Measurements from ENCODE around the gene SIRT7. TPM values are rescaled to one million over a fixed set of nuclear protein-coding genes. Genes with fewer than 3 reads are reported as not detected.

SIRT7 gene
- total and polyA plus RNA-seq, 2 donors (not counting 3 experiments of a cell fraction or from before 2014, with no cell fraction given) = 11.6 to 28.8 TPM

DNA sequence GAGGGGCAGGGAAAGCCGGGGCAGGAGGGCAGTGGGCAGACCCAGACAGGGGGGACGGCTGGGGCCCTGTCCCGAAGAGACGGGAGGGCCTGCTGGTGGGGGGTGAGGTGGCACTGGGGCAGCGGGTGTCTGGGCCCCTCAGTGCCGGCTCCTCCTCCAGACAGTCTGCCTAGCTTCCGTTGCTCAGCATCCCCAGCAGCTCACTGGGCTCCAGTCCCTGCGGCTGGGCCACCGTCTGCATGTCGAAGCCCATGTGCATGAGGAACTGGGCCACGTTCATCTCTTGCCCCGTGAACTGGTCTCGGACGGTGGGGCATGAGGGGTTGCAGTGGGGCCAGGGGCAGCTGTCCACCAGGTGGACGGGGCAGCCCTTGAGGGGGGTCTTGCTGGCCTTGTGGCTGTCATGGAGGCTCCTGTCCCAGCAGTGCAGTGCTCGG lies 34.8 kb upstream of the SIRT7 start:
- no peaks in the 10 kb centered on the region for H3K9me3 ChIP-seq (replicated peaks; ENCODE audit: control insufficient read depth, insufficient read depth, low read length)
- DNase-seq (ENCODE audit: low read depth, low spot score) (no peak), FAIRE-seq (no peak)
- H3K79me2 ChIP-seq (ENCODE audit: control insufficient read depth, insufficient read depth, low read length) = no peaks in the 10 kb centered on the region
- no peaks in the 10 kb centered on the region for H3K36me3 ChIP-seq (ENCODE audit: control insufficient read depth in 2 of 2, extremely low read depth in 1 of 2, insufficient read depth in 2 of 2, low read length in 2 of 2)
- no peak overlapping the region for H2AFZ ChIP-seq (ENCODE audit: low read depth, low read length)
- no peaks in the 10 kb centered on the region for H3K9me1 ChIP-seq (replicated peaks; ENCODE audit: control insufficient read depth, extremely low read depth, insufficient read depth, low read length)
- intact Hi-C loops (cut with micrococcal nuclease) = no loop called here
- dilution Hi-C loops (cut with MboI; ENCODE audit: extremely low pct_ligation_motif_present, low sequenced_read_pairs) = no loop called here
- TF ChIP-seq, protein P1, sequence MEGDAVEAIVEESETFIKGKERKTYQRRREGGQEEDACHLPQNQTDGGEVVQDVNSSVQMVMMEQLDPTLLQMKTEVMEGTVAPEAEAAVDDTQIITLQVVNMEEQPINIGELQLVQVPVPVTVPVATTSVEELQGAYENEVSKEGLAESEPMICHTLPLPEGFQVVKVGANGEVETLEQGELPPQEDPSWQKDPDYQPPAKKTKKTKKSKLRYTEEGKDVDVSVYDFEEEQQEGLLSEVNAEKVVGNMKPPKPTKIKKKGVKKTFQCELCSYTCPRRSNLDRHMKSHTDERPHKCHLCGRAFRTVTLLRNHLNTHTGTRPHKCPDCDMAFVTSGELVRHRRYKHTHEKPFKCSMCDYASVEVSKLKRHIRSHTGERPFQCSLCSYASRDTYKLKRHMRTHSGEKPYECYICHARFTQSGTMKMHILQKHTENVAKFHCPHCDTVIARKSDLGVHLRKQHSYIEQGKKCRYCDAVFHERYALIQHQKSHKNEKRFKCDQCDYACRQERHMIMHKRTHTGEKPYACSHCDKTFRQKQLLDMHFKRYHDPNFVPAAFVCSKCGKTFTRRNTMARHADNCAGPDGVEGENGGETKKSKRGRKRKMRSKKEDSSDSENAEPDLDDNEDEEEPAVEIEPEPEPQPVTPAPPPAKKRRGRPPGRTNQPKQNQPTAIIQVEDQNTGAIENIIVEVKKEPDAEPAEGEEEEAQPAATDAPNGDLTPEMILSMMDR (IDR thresholded peaks at IDR 0.05; ENCODE audit: extremely low read depth in 1 of 2, insufficient read depth in 1 of 2, low read depth in 1 of 2, low read length in 2 of 2) = no peak
- TF ChIP-seq GATA2 (IDR thresholded peaks at IDR 0.05; ENCODE audit: insufficient read depth, insufficient read length, low read depth, low read length) = no peak
- TF ChIP-seq, protein P2, sequence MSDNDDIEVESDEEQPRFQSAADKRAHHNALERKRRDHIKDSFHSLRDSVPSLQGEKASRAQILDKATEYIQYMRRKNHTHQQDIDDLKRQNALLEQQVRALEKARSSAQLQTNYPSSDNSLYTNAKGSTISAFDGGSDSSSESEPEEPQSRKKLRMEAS (IDR thresholded peaks at IDR 0.05; ENCODE audit: insufficient read depth, insufficient read length) = no peak
- TF ChIP-seq JUN (IDR thresholded peaks at IDR 0.05; ENCODE audit: borderline replicate concordance, insufficient read depth, insufficient read length, low read depth) = no peak
- TF ChIP-seq FOS (IDR thresholded peaks at IDR 0.05; ENCODE audit: borderline replicate concordance, insufficient read depth, low read length) = no peak
- TF ChIP-seq POLR2AphosphoS5 (IDR thresholded peaks at IDR 0.05; ENCODE audit: insufficient read depth, low read depth, low read length) = no peak
- no peak for TF ChIP-seq POLR2A (IDR thresholded peaks at IDR 0.05; ENCODE audit: low read depth, low read length)
- TF ChIP-seq EZH2 (IDR thresholded peaks at IDR 0.05; ENCODE audit: borderline replicate concordance, low read depth, low read length, severe bottlenecking) = no peak
- no peak for TF ChIP-seq MYC (IDR thresholded peaks at IDR 0.05; ENCODE audit: low read depth, low read length)
- CTCF ChIA-PET = interaction anchor here (0.8 to 1.4 kb wide), 2 partner anchors 25 to 67 kb away, joined by 3 to 4 read pairs; partner anchors contain the start of gene MAFG
- H3K9ac ChIP-seq (replicated peaks; ENCODE audit: extremely low read depth, insufficient read depth, low read length) = no peak overlapping the region
- H3K4me3 ChIP-seq (replicated peaks in 1 of 3; ENCODE audit: insufficient read depth in 1 of 3, low read depth in 1 of 3, low read length in 3 of 3) = no peak overlapping the region
- no peaks in the 10 kb centered on the region for H4K20me1 ChIP-seq (replicated peaks; ENCODE audit: control insufficient read depth, extremely low read depth, insufficient read depth, low read length)
- H3K27me3 ChIP-seq (ENCODE audit: control insufficient read depth in 2 of 2, insufficient read depth in 2 of 2, low read length in 2 of 2) = no peaks in the 10 kb centered on the region
- no peak overlapping the region for H3K4me2 ChIP-seq (ENCODE audit: insufficient read depth, low read length)
- no peaks in the 10 kb centered on the region for H3K4me1 ChIP-seq (ENCODE audit: control insufficient read depth, extremely low read depth, insufficient read depth, low read length)
- POLR2A ChIA-PET = no interaction called here
- BruUV-seq (replicated peaks) = no TSS peak
- H3K27ac ChIP-seq (ENCODE audit: insufficient read depth, low read depth, low read length) = no peak overlapping the region
